AG09309 (cell line): Measurements from ENCODE around the gene DYNAP.

ENCODE experiments used
- DNase-seq: peaks from one replicate; pipeline ENCODE4 v3.0.0-alpha.2; 2010; ENCODE audit warnings: low read depth
- H3K4me3 ChIP-seq: 2 replicates; pipeline ENCODE4 v1.5.1; 2011; ENCODE audit warnings: mild to moderate bottlenecking, low read depth, low read length, moderate library complexity; ENCODE audit not compliant: control insufficient read depth
- TF ChIP-seq, protein P1 (sequence below): IDR thresholded peaks from 2 replicates; pipeline ENCODE4 v1.5.1; 2011; ENCODE audit warnings: mild to moderate bottlenecking, low read depth, low read length, inconsistent platforms; ENCODE audit not compliant: insufficient read depth, control insufficient read depth; ENCODE audit errors: missing control alignments

DYNAP gene, protein sequence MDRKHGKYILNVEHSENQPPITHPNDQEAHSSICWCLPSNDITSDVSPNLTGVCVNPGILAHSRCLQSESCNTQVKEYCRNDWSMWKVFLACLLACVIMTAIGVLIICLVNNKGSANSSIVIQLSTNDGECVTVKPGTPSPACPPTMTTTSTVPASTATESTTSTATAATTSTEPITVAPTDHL

GRCh38 chr18:54590945-54591344 is at the start of gene DYNAP:
Gene DYNAP, plus strand, starts transcription at chr18:54591245. Its CDS starts 38 bp downstream, at chr18:54591283.
- no peak for DNase-seq
- TF ChIP-seq, protein P1, sequence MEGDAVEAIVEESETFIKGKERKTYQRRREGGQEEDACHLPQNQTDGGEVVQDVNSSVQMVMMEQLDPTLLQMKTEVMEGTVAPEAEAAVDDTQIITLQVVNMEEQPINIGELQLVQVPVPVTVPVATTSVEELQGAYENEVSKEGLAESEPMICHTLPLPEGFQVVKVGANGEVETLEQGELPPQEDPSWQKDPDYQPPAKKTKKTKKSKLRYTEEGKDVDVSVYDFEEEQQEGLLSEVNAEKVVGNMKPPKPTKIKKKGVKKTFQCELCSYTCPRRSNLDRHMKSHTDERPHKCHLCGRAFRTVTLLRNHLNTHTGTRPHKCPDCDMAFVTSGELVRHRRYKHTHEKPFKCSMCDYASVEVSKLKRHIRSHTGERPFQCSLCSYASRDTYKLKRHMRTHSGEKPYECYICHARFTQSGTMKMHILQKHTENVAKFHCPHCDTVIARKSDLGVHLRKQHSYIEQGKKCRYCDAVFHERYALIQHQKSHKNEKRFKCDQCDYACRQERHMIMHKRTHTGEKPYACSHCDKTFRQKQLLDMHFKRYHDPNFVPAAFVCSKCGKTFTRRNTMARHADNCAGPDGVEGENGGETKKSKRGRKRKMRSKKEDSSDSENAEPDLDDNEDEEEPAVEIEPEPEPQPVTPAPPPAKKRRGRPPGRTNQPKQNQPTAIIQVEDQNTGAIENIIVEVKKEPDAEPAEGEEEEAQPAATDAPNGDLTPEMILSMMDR: no peak
- no peak within 1 kb of the TSS for H3K4me3 ChIP-seq

GRCh38 chr18:54551590-54551989 is 39.5 kb upstream of the DYNAP start:
- TF ChIP-seq, protein P1: no peak
- no peak overlapping the region for H3K4me3 ChIP-seq
- no peak for DNase-seq

DNA sequence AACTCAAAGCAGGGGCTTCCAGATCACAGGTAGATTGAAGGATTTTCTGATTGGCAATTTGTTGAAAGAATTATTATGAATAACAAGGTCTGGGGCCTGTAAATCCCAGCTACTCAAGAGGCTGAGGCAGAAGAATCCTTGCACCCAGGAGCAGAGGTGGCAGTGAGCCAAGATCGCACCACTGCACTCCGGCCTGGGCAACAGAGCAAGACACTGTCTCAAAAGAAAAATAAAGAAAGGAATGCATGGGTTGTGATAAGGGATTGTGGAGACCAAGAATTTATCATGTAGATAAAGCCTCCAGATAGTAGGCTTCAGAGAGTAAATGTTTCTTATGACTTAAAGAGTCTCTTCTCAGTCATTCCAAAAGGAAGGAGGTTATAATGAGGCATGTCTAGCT is 35.8 kb upstream of the DYNAP start:
- DNase-seq: no peak
- H3K4me3 ChIP-seq: no peak overlapping the region
- TF ChIP-seq, protein P1: no peak

- DNase-seq: no peak
- TF ChIP-seq, protein P1: no peak
- no peak overlapping the region for H3K4me3 ChIP-seq
Observed at GRCh38 chr18:54555996-54556395, 35.0 kb upstream of the DYNAP start.

DNA sequence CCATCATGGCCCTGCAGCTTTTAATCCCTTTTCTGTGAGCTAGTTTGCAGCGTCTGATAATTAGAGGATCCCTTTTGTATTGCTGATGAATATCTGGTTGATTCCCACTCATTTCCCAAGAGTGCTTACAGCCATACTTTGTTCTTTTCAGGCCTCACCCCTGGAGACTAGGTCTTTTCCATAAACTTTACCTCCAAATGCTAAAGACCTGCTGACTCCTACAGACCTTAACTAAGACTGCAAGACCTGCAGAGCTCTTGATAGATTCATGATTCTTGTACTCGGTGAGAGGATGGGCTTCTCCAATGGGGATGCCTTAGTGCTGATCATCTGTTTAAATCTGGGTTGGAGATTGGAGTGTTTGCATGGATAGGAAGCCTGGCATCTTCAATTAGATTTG is 33.1 kb upstream of the DYNAP start:
- TF ChIP-seq, protein P1: no peak
- no peak overlapping the region for H3K4me3 ChIP-seq
- DNase-seq: no peak

GRCh38 chr18:54558609-54559585 is 32.1 kb upstream of the DYNAP start:
- no peak overlapping the region for H3K4me3 ChIP-seq
- no peak for DNase-seq
- TF ChIP-seq, protein P1: peak; percentile 64
